ENCODE data around the gene PCBP2.

DNA sequence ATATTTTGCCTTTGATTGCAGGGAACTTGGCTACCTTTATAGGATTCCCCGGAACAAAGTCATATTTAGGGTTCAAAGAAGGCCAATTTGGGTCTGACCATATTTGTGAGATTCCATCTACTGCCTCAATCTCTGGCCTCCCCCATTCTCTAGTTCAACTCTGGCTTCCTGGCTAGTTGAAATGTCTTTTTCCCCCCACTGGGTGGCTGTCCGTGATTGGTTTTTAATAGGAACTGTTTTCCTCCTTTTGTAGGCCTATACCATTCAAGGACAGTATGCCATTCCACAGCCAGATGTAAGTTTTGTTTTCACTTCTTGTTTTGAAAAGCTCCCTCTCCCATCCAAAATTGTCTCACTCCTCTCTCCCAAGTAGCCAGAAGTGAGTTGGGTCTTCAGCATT is 13.8 kb downstream of the PCBP2 start:
- TF ChIP-seq POLR2A (IDR thresholded peaks at IDR 0.05) = no peak
- TF ChIP-seq, protein P1, sequence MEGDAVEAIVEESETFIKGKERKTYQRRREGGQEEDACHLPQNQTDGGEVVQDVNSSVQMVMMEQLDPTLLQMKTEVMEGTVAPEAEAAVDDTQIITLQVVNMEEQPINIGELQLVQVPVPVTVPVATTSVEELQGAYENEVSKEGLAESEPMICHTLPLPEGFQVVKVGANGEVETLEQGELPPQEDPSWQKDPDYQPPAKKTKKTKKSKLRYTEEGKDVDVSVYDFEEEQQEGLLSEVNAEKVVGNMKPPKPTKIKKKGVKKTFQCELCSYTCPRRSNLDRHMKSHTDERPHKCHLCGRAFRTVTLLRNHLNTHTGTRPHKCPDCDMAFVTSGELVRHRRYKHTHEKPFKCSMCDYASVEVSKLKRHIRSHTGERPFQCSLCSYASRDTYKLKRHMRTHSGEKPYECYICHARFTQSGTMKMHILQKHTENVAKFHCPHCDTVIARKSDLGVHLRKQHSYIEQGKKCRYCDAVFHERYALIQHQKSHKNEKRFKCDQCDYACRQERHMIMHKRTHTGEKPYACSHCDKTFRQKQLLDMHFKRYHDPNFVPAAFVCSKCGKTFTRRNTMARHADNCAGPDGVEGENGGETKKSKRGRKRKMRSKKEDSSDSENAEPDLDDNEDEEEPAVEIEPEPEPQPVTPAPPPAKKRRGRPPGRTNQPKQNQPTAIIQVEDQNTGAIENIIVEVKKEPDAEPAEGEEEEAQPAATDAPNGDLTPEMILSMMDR (IDR thresholded peaks at IDR 0.05) = no peak

All from tibial nerve (tissue), 3 donors.